COR-L47 (cell line): ENCODE results near the gene BTBD2.

ENCODE experiments used
- DNase-seq: peaks from one replicate; lab custom pipeline; 2025; lab: John Stamatoyannopoulos, UW

The BTBD2 gene

GRCh38 chr19:2015608-2015950, at the start of gene BTBD2:
BTBD2 (minus strand) TSS chr19:2015714; CDS start chr19:2015703, 11 bp downstream.
- peak; percentile 34 for DNase-seq

- DNase-seq = no peak
Measured at GRCh38 chr19:2064788-2065524, 49.4 kb upstream of the BTBD2 start.

GRCh38 chr19:2064395-2064787, 48.9 kb upstream of the BTBD2 start:
- DNase-seq = no peak

DNA sequence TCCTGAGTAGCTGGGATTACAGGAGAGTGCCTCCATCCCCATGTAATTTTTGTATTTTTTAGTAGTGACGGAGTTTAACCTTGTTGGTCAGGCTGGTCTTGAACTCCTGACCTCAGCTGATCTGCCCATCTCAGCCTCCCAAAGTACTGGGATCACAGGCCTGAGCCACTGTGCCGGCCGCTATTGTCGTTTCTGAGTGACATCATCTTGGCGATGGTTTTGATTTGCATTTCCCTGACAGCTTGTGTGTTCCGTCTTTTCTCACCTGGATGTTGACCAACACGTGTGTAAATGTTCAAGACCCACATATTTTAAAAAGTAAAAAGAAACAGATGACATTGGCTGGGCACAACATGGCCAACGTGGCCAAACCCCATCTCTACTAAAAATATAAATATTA, 48.3 kb upstream of the BTBD2 start:
- DNase-seq = no peak

DNA sequence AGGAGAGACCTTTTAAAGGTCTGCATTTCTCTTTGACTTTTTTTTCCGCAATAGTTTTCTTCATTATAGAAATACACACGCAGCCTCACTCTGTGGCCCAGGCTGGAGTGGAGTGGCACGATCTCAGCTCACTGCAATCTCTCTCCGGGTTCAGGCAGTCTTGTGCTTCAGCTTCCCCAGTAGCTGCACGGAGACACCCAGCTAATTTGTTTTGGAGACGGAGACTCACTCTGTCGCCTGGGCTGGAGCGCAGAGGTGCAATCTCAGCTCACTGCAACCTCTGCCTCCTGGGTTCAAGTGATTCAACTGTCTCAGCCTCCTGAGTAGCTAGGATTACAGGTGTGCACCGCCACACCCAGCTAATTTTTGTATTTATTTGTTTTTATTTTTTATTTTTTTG, 47.3 kb upstream of the BTBD2 start:
- DNase-seq = no peak

- no peak for DNase-seq
Measured at GRCh38 chr19:2062389-2062729, 46.8 kb upstream of the BTBD2 start.

GRCh38 chr19:2061495-2062388, 46.2 kb upstream of the BTBD2 start:
- peak; percentile 99 for DNase-seq

DNA sequence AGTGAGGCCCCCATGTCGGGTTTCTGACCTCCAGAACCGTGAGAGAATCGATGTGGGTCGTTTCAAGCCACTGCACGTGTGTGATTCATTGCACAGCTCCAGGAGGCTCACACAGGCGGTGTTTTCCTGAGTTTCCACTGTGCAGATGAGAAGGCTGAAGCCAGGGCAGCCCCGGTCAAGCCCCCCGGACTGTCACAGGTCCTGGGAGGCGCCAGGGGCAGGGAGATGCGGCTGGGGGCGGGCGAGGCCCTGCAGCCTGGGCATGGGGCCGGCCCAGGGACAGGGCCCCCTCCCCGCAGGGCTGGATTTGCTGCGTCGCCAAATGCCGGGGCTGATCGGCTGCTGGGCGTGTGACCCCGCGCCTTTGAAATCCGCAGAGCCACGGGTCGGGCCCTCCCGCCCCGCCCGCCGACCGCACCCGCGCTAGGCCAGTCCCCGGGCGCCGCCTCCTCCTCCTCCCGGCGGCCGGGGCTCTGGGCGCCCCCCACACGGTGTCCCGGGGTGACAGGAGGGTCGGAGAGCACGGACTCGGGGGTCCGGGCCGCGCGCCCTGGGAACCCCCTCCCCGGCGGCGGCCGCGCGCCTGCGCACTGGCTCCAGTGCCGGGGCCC, 45.5 kb upstream of the BTBD2 start:
- DNase-seq = no peak

- no peak for DNase-seq
Measured at GRCh38 chr19:2059422-2060201, 44.1 kb upstream of the BTBD2 start.

DNA sequence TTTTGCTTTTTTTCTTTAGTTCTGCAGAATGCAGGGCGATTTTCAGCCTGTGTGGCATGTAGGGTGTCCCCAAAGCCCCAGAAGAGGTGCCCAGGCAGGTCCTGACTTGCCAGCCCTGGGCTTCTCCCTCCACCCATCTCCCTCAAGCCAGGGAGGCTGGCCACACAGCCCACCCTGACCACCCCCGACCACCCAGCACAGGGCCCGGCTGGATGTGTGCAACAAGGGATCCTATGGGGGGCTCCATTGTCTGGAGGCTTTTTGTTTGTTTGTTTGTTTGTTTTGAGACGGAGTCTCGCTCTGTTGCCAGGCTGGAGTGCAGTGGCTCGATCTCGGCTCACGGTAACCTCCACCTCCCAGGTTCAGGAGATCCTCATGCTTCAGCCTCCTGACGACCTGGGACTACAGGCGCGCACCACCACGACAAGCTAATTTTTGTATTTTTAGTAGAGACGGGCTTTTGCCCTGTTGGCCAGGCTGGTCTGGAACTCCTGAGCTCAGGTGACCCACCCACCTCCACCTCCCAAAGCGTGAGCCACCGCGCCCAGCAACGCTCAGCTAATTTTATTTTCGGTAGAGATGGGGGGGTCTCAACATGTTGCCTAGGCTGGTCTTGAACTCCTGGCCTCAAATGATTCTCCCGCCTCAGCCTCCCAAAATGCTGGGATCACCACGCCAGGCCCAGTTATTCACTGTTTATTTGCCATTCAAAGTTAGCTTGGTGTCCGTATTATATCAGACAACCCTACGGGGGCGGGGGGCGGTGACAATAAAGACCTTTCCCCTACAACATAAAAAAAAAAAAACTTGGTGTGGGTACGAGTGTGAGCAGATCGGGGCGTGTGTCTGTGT, 43.3 kb upstream of the BTBD2 start:
- no peak for DNase-seq

DNA sequence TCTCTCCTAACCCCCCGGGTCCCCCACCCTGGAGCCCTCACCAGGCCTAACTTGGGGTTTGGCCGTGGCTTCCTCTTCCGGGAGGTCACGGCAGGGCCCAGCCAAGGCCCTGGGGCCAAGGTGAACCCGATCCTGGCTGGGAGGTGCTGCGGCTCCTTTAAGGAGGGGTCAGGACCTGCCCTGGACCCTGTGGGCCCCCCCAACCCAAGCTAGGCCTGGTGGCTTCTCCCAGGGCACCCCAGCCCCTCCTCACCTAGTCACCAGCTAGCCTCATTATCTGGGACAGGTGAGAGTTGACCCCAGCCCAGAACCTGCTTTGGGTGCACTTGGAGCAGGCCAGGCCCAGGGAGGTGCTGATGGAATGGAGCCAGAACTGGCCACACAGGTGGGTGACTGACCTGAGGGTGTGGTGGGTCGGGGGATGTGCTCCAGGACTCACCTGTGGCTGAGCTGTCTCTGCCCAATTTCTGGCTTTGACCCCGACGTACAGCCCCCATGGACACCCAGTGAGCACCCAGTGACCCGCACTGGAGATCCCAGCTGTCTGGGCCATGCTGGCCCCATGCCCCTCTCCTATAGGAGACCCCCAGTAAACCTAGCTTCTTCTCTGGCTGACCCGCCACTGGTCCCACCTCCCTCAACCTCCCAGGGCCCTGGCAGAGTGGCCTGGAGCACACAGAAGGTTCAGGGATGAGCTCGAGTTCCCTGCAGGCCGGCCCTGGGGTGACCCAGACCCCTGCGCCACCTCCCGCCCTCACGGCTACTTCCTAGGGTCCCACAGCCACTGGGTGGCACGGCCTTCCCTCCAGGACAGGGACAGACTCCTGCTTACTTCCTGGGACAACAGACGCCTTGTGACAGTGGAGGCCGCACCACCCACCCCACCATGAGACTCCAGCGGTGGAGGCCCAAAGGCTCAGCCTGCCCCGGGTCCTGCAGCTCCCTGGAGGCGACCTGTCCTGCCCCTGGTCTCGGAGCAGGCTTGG, 42.3 kb upstream of the BTBD2 start:
- no peak for DNase-seq

DNA sequence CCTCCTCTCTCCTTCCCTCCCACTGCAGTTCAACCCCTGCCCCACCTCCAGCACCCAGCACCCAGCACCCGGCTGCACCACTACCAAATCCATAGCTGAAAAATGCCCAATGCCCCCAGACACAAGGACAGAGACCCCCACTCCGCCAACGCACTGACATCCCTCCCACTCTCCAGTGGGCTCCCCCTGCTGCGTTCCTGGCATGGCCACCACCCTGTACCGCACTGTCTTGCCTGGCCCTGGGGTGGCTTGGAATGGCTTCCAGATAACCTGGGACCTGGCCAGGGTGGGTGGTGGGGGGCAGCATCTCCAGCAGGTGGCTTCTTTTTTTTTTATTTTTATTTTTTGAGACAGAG, 41.3 kb upstream of the BTBD2 start:
- DNase-seq = no peak

DNA sequence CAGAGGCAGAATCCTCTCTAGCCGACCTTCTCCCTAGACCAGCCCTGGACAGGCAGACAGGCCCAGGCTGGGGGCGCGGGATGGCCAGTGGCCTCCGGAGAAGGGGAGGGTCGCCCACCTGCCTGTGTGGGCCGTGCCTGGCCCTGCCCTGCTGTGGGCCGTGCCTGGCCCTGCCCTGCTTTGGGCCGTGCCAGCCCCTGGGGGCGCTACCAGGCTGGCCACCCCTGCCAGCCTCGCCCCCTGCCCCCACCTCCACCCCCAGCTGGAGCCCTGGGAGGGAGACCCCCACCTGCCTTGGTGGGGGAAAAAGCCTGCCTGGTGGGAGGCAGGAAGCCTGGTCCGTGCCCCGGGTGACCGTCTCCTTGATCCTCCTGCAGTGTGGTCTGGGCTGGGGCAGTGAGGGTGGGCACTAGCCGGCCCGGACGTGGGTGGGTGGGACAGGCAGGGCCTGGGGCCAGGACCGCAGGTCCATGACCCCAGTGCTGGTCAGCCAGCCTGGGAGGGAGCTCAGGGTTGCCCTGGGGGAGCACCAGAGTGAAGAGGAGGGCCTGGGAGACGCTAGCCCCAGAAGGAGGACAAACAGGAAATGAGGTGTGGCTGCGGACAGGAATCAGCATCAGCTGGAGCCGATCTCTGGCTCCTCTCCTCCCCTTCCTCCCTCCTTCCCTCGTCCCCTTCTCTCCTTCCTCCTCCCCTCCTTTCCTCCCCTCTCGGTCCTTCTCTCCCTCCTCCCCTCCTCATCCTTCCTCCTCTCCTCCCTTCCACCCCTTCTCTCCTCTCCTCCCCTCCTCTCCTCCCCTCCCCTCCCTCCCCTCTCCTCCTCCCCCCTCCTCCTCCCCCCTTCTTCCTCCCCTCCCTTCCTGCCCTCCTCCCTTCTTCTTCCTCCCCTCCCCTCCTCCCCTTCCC, 40.7 kb upstream of the BTBD2 start:
- peak; percentile 25 for DNase-seq

DNA sequence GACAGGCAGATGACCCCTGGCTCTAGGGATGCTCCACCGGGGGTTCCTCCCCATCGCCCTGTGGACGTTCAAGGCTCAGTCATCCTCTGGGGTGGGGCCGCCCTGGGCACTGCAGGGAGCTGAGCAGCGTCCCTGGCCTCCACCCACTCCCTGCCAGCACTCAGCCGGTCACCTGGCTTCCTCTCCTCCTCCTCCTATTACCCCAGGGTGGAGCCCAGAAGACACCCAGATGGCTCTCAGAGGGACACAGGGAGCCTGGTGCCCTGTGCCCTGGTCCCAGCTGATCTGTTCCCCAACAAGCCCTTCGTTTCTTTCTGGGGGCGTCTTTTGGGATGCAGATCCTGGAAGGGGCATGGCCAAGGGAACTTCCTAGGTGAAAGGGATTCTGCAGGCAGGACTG, 39.2 kb upstream of the BTBD2 start:
- DNase-seq = peak; percentile 24

DNA sequence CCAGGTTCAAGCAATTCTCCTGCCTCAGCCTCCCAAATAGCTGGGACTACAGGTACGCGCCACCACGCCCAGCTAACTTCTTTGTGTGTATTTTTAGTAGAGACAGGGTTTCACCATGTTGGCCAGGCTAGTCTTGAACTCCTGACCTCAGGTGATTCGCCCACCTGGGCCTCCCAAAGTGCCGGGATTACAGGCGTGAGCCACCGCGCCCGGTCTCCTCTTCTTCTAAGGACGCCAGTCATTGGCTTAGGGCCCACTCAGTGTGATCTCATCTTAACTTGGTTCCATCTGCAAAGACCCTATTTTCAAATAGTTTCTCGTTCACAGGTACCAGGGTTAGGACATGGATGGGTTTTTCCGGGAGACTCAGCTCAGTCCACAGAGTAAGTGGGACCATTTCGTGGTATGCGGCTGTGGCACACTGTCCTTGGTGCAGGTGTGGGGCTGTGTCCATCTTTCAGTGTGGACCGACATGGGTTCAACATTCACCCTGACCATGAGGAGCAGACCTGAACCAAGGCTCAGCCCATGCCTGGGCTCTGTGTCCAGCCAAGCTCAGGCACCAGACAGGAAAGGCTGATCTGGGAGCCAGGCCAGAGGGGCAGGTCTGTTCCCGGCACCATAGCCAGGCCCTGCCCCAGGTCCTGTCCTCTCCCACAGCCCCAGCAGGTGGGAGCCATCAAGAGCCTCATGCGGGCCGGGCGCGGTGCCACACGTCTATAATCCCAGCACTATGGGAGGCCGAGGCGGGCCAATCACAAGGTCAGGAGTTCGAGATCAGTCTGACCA, 38.3 kb upstream of the BTBD2 start:
- DNase-seq = no peak

GRCh38 chr19:2051773-2052704, 36.5 kb upstream of the BTBD2 start:
- no peak for DNase-seq
